ENCODE results near the gene PROK1. TPM values are rescaled to one million over a fixed set of nuclear protein-coding genes. Genes with fewer than 3 reads are reported as not detected.
A peak's percentile ranks its signal among the peaks of the same experiment; 100 is the strongest.
"Not testable (repeated sequence)": the region's sequence is repeated elsewhere in the genome, so short reads cannot be mapped to it uniquely, and the experiment has no call there.

Gene PROK1
- total and polyA plus RNA-seq, 8 donors = 0.12 to 0.53 TPM; not detected in 6

DNA sequence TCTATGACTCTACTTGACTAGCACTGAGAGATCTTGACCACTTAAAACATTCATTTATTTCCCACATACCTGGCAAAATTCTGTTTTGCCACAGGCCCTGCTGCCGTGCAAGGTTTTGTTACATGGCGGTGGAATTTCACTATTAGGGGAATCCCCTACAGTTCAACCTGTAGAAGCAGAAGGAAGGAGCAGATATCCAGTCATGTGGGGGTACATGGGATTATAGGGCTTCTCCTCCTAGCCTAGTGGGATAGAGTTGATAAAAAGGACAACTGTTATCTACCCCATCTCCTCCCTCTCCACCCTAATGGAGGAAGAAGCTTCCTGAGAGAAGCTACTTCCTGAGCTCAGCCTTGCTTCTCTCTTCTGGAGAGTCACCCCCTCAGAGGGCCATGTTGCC, 17.7 kb upstream of the PROK1 start:
- TF ChIP-seq, protein P1, sequence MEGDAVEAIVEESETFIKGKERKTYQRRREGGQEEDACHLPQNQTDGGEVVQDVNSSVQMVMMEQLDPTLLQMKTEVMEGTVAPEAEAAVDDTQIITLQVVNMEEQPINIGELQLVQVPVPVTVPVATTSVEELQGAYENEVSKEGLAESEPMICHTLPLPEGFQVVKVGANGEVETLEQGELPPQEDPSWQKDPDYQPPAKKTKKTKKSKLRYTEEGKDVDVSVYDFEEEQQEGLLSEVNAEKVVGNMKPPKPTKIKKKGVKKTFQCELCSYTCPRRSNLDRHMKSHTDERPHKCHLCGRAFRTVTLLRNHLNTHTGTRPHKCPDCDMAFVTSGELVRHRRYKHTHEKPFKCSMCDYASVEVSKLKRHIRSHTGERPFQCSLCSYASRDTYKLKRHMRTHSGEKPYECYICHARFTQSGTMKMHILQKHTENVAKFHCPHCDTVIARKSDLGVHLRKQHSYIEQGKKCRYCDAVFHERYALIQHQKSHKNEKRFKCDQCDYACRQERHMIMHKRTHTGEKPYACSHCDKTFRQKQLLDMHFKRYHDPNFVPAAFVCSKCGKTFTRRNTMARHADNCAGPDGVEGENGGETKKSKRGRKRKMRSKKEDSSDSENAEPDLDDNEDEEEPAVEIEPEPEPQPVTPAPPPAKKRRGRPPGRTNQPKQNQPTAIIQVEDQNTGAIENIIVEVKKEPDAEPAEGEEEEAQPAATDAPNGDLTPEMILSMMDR (IDR thresholded peaks at IDR 0.05) = no peak
- intact Hi-C loops (cut with DNase I) = no loop called here
- no peak for ATAC-seq
- no peak for FAIRE-seq
- Histone ChIP-seq H3K9me3 (no peaks in the 10 kb centered on the region), H3K27me3 (no peaks in the 10 kb centered on the region), H3K4me3 (no peak overlapping the region), H3K4me1 (no peaks in the 10 kb centered on the region), H3K27ac (no peak overlapping the region), H3K36me3 (no peaks in the 10 kb centered on the region)
- WGBS, 2 donors = 84 to 94% methylated on average over 2 of the region's 2 CpGs
- no peak for DNase-seq

DNA sequence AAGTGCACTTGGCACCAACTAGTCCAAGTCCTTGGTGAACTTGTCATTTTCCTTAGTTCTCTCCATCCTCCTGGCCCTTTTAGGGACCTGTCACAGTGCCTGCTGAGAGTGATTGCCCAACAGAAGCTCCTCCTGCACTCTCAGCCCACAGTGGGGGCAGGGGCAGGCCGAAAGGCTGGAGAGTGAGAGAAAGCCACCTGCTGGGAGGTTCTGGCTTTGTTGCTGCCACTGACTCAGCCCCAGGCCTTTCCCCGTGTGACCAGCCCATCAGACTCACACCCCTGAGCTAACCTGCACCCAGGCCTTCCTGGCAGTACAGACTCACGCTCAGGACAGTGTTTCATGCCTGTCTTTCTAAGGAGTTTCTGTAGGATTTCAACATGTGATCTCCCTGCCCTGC, 17.1 kb upstream of the PROK1 start:
- WGBS, 2 donors = 39 to 45% methylated on average over 3 of the region's 3 CpGs
- FAIRE-seq = no peak
- intact Hi-C loops (cut with DNase I) = no loop called here
- H3K27me3 ChIP-seq = no peaks in the 10 kb centered on the region
- no peaks in the 10 kb centered on the region for H3K9me3 ChIP-seq
- H3K4me3 ChIP-seq = no peak overlapping the region
- DNase-seq = peak in 2 of 6 donors; percentile 5 to 37
- H3K36me3 ChIP-seq = no peaks in the 10 kb centered on the region
- TF ChIP-seq, protein P1 (IDR thresholded peaks at IDR 0.05) = no peak
- no peak overlapping the region for H3K27ac ChIP-seq
- peak in 3 of 4 donors; percentile 75 to 91 (median 86) for ATAC-seq
- no peaks in the 10 kb centered on the region for H3K4me1 ChIP-seq

DNA sequence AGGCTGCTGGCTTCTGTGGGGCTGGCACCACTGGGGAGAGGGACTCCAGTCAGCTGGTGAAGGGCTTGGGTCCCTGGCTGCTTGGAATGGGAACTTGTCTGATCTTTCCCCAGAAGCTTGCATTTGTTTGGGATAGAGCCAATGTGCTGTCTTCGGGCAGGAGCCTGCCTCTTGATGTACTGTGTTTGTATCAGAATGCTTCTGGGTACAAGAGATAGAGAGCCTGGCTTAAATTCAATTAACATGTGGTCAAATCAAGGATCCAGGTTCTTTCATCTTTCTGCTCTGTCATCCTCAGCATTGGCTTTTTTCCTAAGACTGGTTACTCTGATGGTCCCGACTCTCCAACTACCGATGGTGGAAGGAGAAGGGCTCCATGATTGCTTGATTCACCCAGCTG, 16.0 kb upstream of the PROK1 start:
- TF ChIP-seq, protein P1 (IDR thresholded peaks at IDR 0.05) = no peak
- Histone ChIP-seq H3K4me1 (no peaks in the 10 kb centered on the region), H3K36me3 (no peaks in the 10 kb centered on the region), H3K4me3 (no peak overlapping the region), H3K27me3 (no peaks in the 10 kb centered on the region), H3K9me3 (no peaks in the 10 kb centered on the region), H3K27ac (no peak overlapping the region)
- no peak for DNase-seq
- WGBS, 2 donors = 71% methylated on average over 3 of the region's 3 CpGs
- no peak for ATAC-seq
- FAIRE-seq = no peak
- intact Hi-C loops (cut with DNase I) = no loop called here

DNA sequence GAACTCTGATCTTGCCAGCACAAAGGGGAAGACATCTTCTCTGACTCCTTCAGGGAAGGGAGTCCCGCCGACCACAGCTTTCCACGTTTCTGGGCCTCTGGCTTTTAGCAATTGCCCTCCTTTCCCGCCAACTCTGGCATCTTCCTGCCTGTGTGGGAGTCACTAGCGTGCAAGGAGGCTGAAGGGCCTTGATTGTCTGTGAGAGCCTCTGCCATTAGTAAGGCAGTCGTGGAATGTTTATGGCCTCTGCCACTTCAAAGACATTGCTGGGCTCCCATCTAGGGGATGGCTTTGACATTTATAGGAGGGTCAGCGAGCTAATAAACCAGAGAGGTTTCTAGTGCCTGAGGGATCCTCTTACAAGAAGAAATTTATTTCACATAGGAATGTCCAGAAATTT, 14.3 kb upstream of the PROK1 start:
- intact Hi-C loops (cut with DNase I) = no loop called here
- 74% methylated on average over 7 of the region's 7 CpGs for WGBS, 2 donors
- Histone ChIP-seq H3K27me3 (no peaks in the 10 kb centered on the region), H3K36me3 (no peaks in the 10 kb centered on the region), H3K4me3 (no peak overlapping the region), H3K4me1 (no peaks in the 10 kb centered on the region), H3K27ac (no peak overlapping the region), H3K9me3 (no peaks in the 10 kb centered on the region)
- no peak for ATAC-seq
- no peak for FAIRE-seq
- TF ChIP-seq, protein P1 (IDR thresholded peaks at IDR 0.05) = no peak
- no peak for DNase-seq

DNA sequence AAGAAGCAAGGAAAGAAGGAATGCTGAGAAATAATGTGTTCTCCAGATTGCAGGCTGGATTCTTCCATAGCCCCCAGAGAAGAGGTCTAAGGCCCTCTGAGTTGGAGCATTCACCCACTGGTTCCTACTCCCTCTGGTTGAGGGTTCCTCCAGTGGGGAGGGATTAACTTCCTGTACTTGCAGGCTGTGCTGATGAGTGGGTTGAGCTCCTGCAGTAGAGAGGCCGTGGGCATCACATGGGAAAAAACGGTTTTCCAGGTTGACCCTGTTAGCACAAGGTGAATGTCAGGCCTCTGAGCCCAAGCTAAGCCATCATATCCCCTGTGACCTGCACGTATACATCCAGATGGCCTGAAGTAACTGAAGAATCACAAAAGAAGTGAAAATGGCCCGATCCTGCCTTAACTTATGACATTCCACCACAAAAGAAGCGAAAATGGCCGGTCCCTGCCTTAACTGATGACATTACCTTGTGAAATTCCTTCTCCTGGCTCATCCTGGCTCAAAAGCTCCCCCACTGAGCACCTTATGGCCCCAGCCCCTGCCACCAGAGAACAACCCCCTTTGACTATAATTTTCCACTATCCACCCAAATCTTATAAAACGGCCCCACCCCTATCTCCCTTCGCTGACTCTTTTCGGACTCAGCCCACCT, 13.2 kb upstream of the PROK1 start:
- H3K27ac ChIP-seq; FAIRE-seq; H3K9me3 ChIP-seq; H3K36me3 ChIP-seq; H3K4me3 ChIP-seq; intact Hi-C loops (cut with DNase I); H3K27me3 ChIP-seq; ATAC-seq; DNase-seq; H3K4me1 ChIP-seq: not testable (repeated sequence)
- WGBS, 2 donors = 67 to 74% methylated on average over 9 of the region's 9 CpGs

Measured in pancreas (tissue), 10 donors.